HCEC 1CT (cell line): ENCODE data around the gene MYCL.
"Not testable (repeated sequence)": the region's sequence is repeated elsewhere in the genome, so short reads cannot be mapped to it uniquely, and the experiment has no call there.

Source experiments
- DNase-seq: peaks from one replicate; pipeline ENCODE4 v3.0.0-alpha.2; 2017

The MYCL gene

DNA sequence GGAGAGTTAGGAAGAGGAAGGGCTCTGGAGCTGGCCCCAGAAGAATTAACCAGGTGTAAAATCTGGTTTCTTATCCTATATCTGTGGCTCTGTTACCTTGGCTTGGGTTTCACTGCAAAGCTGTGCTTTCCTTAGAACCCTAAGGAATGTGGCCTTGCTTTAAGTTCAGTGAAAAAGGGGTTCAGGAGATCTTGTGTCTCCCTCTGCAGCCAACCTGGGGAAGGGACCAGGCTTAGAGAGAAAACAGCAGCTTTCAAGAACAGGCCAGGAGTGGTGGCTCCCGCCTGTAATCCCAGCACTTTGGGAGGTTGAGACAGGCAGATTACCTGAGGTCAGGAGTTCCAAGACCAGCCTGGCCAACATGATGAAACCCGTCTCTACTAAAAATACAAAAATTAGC lies 16.1 kb upstream of the MYCL start:
- DNase-seq = no peak

DNA sequence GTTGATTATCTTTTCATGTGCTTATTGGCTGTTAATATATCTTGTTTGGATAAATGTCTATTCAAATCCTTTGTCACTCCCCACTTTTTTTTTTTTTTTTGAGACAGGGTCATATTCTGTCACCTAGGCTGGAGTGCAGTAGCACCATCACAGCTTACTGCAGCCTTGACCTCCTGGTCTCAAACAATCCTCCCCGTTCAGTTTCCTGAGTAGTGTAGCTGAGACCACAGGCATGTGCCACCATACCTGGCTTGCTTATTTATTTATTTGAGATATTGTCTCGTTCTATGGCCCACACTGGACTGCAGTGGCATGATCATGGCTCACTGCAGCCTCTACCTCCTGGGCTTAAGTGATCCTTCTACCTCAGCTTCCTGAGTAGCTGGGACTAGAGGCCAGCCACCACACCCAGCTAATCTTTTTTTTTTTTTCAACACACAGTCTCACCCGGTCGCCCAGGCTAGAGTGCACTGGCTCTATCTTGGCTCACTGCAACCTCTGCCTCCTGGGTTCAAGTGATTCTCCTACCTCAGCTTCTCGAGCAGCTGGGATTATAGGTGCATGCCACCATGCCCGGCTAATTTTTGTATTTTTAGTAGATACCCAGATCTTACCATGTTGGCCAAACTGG lies 13.9 kb upstream of the MYCL start:
- DNase-seq = no peak

DNA sequence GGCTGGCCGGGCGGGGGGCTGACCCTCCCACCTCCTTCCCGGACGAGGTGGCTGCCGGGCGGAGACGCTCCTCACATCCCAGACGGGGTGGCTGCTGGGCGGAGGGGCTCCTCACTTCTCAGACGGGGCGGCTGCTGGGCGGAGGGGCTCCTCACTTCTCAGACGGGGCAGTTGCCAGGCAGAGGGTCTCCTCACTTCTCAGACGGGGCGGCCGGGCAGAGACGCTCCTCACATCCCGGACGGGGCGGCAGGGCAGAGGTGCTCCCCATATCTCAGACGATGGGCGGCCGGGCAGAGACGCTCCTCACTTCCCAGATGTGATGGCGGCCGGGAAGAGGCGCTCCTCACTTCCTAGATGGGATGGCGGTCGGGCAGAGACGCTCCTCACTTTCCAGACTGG lies 11.4 kb upstream of the MYCL start:
- DNase-seq = not testable (repeated sequence)

DNA sequence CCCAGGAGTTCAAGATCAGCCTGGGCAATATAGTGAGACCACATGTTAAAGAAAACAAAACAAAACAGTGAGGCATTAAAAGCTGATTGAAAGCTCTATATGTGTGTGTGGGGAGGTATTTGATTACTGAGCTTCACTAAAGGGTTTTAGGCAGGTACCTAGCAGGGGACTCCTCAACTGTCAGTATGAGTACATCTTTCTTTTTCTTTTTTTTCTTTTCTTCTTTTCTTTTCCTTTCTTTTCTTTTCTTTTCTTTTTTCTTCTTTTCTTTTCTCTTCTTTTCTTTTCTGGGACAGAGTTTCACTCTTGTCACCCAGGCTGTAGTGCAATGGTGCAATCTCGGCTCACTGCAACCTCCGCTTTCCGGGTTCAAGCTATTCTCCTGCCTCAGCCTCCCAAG lies 8.5 kb upstream of the MYCL start:
- no peak for DNase-seq

DNA sequence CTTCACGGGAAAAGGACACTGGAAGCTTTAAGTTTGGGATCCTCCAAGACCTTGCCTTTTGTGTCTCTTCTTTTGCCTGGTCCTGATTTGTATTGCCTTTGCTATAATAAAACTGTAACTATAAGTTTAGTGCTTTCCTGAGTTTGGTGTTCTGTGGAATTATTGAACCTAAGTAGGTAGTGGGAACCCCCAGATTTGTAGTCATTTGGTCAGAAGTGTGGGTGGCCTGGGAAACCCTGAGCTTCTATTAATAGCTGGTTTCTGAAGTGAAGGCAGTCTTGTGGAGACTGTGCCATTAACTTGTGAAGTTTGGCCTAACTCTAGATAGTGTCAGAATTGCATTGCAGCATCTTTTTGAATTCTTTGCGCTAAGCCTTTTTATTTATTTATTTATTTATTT lies 6.8 kb upstream of the MYCL start:
- DNase-seq = no peak

DNA sequence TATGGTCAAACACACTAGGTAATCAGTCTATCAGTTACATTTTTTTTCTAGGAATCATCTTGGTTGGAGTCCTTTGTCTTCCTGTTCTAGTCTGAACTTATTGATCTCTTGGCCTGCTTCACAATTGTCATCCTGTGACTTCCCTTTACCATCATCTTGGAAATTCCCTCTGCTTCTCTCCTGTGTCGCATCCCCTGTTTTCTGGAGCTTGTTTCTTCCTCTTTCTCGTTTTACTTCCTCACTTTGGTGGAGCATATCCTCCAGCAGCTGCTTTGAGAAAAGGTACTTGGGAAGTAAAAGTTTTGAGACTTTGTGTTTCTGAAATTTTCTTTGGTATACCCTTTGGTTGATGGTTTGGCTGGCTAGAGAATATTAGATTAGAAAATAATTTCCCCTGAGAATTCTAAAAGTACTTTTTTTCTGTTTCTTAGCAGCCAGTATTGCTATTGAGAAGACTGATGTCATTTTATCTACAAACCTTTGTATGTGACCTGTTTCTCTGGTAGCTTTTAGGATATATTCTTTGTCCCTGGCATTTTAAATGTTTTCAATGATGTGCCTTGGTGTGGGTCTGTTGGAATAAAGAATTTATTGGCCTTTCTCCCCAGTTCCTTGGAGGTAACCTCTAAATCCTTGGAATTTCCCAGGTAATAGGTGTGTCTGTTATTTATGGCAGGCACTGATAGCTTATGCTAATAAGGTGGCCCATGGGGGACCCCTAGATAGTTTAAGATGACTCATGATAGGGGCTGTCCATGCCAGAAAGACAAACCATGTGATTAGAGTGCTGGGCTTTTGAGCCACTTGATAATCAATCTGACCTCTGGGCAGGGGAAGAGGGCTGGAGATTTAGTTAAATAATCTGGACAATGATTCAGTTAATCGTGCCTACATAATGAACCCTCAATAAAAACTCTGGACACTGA lies 6.1 kb upstream of the MYCL start:
- DNase-seq = no peak

DNA sequence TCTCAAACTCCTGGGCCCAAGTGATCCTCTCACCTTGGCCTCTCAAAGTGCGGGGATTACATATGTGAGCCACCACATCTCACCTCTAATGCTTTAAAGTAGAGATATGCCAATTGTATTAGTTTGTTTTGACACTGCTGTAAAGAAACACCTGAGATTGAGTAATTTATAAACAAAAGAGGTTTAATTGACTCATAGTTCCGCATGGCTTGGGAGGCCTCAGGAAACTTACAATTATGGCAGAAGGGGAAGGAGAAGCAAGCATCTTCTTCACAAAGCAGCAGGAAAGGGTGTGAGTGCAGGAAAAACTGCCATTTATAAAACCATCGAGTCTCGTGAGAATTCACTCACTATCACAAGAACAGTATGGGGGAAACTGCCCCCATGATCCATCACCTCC lies 3.5 kb upstream of the MYCL start:
- DNase-seq = no peak

DNA sequence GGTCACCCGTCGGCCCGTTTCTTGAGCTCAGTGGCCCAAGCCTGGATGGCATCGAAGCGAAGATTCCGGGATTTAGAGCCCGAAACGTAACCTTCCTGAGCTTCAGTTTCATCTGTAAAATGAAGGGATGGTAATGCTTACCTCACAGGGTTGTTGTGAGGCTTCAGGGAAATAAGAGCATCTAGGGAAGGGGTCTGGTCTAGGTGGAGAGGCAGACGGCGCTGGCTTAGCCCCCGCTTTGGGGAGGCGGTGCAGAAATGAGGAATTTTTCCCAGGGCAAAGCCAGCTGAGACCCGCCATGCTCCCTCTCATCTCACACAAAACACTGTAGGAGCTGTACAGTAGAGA lies 717 bp upstream of the MYCL start:
- DNase-seq = no peak

DNA sequence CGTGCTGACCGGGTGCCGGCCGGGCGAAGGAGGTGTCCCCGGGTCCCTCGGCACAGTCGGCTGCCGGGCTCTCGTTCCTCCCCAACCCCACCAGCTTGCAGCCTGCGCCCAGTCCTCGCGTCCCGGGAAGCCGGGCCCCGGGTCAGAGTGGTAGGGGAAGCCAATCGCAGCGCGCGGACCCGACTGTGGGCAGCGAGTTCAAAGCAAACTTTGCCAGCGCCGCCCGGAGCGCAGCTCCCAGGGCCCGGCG lies 328 bp downstream of the MYCL start:
- no peak for DNase-seq

DNA sequence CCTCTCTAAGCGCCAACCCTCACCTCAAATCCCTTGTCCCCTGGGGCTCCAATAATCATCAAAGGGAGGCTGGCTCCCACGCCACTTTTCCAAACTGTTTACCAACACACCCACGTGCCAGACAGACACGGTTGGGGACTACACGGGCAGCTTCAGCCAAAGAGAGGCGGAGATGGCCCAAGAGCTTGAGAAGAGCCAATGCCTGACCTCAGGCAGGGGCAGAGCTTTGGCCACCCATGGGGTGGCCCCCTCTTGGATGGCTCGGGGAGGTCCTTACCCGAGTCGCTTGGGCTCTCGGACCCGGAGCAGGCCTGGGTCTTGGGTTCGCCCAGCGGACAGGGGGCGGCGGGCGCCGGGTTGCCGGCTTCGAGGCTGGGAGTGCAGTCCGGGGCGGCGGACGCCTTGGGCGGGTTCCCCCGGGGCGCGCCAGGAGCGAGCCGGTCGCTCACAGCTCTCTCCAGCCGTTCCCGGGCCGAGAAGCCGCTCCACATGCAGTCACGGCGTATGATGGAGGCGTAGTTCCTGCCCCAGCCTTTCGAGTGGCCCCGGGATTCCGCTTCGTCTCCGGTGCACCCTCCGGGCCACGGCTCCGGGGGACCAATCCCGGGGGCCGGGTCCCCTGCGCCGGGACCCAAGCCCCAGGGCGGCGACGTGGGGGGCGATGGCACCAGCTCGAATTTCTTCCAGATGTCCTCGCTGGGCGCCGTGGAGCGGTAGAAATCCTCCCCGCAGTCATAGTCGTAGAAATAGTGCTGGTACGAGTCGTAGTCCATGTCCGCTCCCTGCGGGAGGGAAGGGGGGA lies 854 bp downstream of the MYCL start:
- DNase-seq = no peak

DNA sequence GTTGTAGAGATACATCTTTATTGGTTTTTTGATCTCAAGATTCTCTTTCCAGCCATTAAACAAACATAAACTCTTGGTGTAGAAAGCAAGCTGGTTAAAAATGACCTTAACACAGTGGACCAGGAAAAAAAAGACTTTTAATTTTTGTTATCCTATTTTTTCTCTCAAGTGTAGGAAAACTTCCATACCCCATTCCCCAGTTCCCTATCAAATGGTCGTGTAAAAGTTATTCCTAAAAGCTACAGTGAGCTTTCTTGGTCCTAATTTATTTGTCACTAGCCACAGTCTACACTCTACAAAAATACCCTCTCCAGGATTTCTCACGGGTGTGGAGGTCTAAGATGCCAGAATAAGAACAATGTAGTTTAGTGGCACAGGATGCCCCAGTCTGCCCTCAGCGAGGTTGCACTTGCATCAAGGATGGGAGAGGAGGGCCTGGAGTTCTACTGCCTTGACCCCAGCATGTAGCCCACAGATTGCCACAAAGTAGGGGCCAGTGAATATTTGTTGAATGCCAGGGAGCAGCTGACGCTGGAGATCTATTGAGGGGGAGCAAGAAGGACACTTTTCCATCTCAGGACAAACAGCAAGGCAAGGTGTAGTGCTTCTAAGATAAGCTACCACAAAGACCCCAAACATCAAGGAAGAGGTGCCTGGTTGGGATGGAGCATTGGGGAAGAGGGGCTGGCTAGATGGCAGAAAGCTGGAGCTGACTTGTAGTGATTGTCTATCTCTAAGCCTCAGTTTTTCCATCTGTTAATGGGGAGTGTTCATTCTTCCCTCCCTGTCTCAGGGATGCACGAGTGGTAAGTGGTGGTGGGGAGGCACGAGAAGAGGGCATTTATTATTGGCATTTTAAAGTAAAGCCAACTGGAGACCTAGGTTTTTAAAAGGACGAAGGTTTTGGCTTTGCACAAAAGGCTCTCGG lies 1.8 kb downstream of the MYCL start:
- DNase-seq = no peak

DNA sequence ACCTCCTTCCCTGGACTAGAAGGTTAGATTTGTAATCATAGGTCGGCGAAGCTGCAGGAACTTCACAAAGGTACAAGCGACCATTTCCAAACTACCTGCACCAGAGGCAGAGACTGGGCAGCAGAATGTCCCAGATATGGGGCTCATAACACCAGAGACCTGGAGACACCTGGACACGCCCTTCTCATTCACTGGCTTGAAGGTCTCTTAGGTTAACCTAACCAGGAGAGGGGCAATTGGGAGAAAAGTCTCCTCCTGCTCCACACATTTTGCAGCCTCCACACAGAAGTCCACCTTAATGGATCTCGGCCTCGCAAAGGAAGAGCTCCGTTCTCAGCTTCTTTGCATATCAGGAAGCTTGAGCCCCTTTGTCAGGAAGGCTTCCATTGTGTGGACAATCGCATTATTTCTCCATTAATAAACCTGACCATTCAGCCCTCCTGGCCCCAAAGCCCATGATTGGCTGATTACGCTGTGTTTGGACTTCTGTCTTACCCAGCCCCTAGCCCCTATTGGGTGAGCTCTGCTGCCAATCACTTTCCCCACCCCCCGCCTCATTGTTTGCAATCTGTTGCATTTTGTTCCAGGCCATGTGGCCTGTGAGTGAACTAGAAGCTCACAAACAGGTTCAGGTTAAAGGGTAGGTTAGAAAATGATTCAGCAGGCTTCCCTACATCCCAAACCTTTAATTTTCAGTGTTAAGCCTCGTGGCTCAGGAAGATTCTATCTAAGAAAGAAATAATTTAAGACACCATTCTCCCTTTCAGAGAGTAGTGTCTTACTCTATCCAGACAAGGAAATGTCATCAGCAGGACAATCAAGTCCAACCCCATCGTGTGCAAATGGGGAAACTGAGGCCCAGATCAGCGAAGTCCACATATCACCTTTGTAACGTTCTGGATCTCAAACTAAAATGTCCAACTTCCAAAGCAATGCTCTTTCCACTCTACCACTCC lies 2.8 kb downstream of the MYCL start:
- DNase-seq = peak; percentile 43

DNA sequence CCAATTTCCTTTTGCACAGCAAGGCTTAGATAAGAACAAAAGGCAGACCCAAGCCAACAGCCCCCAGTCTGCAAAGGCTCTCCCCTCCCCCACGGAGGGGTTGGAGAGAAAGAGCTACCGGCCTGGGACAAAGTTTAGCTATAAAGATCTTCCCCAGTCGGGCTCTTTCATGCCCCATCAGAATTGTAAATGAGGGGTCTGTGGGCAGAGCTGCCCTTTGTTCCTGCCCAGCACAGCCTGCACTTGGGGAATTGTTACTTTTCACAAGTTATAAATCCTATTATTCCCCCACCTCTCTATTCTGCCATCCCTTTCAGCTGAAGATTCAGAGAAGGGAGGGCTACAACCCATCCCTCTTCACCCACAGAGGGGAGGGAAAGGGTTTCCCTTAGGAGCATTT lies 3.5 kb downstream of the MYCL start:
- no peak for DNase-seq

DNA sequence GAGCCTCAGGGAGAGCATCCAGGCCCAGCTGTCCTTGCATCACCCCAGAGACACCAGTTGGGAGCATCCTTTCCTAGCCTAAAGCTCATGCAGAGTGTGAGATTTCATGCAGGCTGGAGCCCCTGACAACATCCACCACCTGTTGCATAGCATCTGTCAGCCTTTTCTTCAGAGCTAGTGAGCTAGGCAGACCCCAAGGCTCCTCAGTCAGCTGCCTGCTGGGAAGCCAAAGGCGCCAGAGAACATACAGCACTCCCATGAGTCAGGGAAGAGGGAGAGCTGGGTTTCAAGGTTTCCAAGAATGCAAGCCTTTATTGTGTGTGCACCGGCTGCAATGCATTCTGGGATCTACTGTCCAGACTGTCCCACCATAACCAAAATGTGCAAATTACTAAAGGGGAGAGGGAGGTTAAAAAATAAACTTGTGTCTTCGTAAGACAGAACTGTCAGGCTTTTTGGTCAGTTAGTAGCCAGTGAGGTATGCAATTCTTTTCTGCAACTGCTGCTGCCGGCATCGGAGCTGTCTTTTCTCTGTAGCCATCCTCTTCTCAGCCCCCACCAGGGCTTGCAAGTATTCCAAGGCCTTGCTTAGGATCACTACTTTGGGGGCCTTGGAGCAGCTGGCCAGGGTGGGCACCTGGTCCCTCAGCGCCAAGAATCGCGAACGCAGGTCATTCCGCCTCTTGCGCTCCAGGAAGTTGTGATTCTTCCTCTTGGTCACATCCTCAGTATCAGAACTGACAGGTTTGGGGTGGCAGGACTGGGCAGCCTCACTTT lies 4.6 kb downstream of the MYCL start:
- DNase-seq = peak; percentile 26

DNA sequence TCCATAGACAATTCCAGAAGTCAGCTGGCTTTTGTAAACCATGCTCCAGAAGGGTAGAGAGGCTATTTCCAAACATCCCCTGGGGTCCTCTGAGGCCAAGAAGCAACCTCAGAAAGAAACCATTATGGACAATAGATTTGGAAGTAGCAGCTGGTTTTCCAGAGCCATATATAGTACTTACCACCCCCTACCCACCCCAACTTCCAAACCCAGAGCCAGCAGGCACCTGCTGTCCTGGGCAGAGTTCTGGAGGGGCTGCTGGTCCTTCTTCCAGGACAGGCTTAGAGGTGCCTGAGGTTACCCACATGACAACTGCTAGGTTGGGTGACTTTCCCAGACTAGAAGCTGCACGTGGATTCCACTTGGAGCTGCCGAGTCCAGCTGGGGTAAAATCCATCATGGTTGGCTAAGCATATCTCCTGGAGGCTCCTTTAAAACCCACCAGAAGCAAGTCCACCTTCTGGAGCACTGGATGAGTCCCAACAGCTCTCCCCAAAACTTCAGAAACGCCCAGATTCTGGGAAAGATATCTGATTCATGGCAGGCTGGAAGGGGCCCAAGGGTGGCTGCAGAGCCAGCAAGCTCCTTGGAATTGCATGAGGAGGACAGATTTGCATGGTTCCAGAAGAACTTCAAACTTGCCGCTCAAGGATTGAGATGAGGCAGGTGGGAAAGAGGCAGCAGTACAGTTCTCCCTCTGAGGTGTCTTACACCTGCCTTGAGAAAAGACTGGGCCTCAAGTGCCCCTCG lies 5.8 kb downstream of the MYCL start:
- DNase-seq = no peak

DNA sequence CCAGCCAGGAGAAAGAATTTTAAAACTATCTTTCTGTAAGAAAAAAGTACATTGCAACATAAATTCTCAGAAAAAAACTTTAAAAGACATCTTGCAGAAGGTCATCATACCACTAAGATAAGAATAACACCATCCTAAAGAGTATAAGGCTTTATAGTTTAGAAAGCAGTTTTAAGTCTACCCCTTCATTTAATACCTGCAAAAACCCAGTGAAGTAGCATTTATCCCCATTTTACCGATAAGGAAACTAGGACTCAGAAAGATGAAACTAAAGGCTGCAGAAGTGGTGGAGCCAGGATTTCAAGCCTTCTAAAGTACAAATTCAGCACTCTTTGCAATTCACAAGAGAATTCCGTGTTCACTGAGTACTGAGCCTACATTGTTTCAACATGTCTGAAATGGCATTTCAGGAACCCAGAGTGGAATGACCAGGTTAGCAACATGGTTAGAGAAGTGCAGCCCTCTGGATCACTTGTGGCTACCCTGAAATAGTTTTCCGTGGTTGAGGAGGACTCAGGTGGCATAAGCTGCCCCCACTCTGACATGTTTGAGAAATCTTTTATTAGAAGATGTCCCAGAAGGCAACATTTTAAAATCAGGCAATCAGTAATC lies 6.7 kb downstream of the MYCL start:
- no peak for DNase-seq

DNA sequence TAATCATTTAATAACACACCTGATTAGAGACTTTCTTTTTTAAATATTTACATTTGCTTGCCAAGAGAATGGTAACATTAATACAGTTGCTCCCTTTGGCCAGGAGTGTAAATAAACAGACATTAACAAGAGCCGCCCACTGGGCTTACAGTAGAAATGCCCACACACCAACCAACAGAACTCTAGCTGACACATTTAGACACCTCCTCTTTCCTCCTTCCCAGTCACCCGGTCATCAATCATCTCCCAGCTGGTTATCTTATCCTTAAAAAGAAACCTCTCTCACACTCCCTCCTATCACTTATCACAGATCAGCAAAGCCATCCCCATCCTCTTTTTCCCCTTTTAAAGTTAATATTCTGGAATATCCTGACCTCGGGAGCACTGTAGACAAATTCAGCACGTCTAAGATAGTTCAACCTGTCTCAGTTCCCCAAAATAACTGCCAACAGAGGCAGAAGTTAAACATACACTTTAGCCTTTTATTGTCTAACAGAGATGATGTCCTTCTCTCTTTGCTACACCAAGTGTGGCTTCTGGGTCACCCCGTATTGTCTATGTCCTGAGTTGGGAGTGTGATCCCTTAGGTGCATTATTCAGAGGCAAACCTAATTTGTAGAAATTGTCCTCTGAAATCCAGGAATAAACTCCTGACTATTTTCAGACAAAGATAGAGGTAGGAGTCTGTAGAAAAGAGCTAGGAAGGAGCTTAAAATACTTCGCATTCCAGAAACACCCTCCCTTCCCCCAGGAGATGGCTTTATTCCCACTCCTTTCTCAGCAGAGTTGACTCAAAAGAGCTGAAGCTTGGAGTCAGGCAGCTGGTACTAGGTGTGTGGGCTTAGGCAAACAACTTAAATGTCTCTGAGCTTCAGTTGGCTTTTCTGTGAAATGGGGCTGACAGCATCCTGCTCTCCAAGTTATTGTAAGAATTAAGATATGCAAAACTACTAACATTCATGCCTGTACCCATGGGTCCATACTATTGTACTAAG lies 8.8 kb downstream of the MYCL start:
- peak; percentile 47 for DNase-seq

DNA sequence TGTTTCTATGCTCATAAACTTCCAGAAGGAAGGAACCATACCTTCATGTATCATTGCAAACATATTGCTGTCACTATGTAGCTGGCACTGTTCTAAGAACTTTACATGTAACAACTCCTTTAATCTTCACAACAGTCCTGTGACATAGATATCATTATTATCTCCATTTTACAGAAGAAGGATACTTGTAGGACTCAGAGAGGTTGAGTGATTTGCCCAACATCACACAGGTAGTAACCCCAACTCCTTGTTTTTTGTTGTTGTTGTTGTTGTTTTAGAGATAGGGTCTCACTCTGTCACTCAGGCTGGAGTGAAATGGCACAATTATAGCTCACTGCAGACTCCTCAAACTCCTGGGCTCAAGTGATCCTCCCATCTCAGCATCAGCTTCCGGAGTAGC lies 10.8 kb downstream of the MYCL start:
- no peak for DNase-seq
